ENCODE measurements around the gene CCDC186.

- TF ChIP-seq CTCF (IDR thresholded peaks at IDR 0.05 in 8 of 11, conservative IDR thresholded peaks at IDR 0.05 in 3 of 11), result no peak
- no peak for TF ChIP-seq POLR2AphosphoS5 (IDR thresholded peaks at IDR 0.05)
Measured at GRCh38 chr10:114083040-114083439, 91.0 kb downstream of the CCDC186 start.
